HepG2 (cell line): ENCODE results near the gene RNF126. TPM values are rescaled to one million over a fixed set of nuclear protein-coding genes. Genes with fewer than 3 reads are reported as not detected.

Experiments used
- HNRNPLL ChIP-seq: fragments of 200-400 bp; formaldehyde crosslinking; IDR thresholded peaks from 2 replicates; pipeline ENCODE4 v1.6.1; 2017; ENCODE audit warnings: mild to moderate bottlenecking, low read depth, low read length; ENCODE audit not compliant: poor library complexity, severe bottlenecking
- MEIS2 ChIP-seq: sonication (generic); formaldehyde crosslinking; IDR thresholded peaks from 2 replicates; pipeline ENCODE4 v1.9.0; 2021; ENCODE audit warnings: mild to moderate bottlenecking, missing genetic modification reagents
- MTF2 ChIP-seq: sonication (generic); formaldehyde crosslinking; IDR thresholded peaks from 2 replicates; pipeline ENCODE4 v1.5.0; 2020; ENCODE audit warnings: missing genetic modification reagents, borderline replicate concordance
- NFE2L1 ChIP-seq: sonication (generic); formaldehyde crosslinking; IDR thresholded peaks from 2 replicates; pipeline ENCODE4 v1.4.0; 2020; ENCODE audit warnings: missing genetic modification reagents, mild to moderate bottlenecking, borderline replicate concordance
- NFYC ChIP-seq: IDR thresholded peaks from 2 replicates; pipeline ENCODE4 v1.6.1; 2016; ENCODE audit warnings: missing genetic modification reagents, missing compliant biosample characterization
- NR2F1 ChIP-seq, 2 experiments: fragments of 450-650 bp in 1 of 2; formaldehyde crosslinking in 1 of 2; IDR thresholded peaks; 2 replicates each; pipeline versions ENCODE4 v1.5.0 to v1.6.1; 2016 to 2020; ENCODE audit warnings: mild to moderate bottlenecking in 1 of 2, missing compliant biosample characterization in 1 of 2, missing genetic modification reagents in 1 of 2, moderate library complexity in 1 of 2
- PRPF4 ChIP-seq: fragments of 200-400 bp; formaldehyde crosslinking; IDR thresholded peaks from 2 replicates; pipeline ENCODE4 v1.6.1; 2016; ENCODE audit warnings: low read length, low read depth; ENCODE audit not compliant: poor library complexity, severe bottlenecking
- RORA ChIP-seq: sonication (generic); formaldehyde crosslinking; IDR thresholded peaks from 2 replicates; pipeline ENCODE4 v1.5.0; 2020; ENCODE audit warnings: mild to moderate bottlenecking, missing genetic modification reagents, moderate library complexity
- SALL2 ChIP-seq: sonication (generic); formaldehyde crosslinking; IDR thresholded peaks from 2 replicates; pipeline ENCODE4 v1.8.1; 2023; ENCODE audit warnings: mild to moderate bottlenecking, missing genetic modification reagents, inconsistent platforms
- SMC3 ChIP-seq: IDR thresholded peaks from 2 replicates; pipeline ENCODE4 v1.6.1; 2011; ENCODE audit warnings: low read length, improper control_type of control experiment
- SOX6 ChIP-seq, 2 experiments: fragments of 450-650 bp in 1 of 2; sonication (generic) in 1 of 2; formaldehyde crosslinking in 1 of 2; IDR thresholded peaks; 2 replicates each; pipeline versions ENCODE4 v1.4.0 to v1.6.1; 2017 to 2020; ENCODE audit warnings: antibody characterized with exemption in 1 of 2, mild to moderate bottlenecking in 1 of 2, missing genetic modification reagents in 1 of 2
- ZBTB38 ChIP-seq: sonication (generic); formaldehyde crosslinking; IDR thresholded peaks from 2 replicates; pipeline ENCODE4 v1.5.1; 2020; ENCODE audit warnings: mild to moderate bottlenecking, missing genetic modification reagents
- ZFX ChIP-seq: sonication (generic); formaldehyde crosslinking; IDR thresholded peaks from 2 replicates; pipeline ENCODE4 v1.4.0; 2020; ENCODE audit warnings: mild to moderate bottlenecking, low read depth, missing genetic modification reagents, moderate library complexity
- ZNF547 ChIP-seq: sonication (generic); formaldehyde crosslinking; IDR thresholded peaks from 2 replicates; pipeline ENCODE4 v1.5.1; 2020; ENCODE audit warnings: mild to moderate bottlenecking, missing genetic modification reagents
- ZNF749 ChIP-seq: sonication (generic); formaldehyde crosslinking; IDR thresholded peaks from 2 replicates; pipeline ENCODE4 v1.8.0; 2022; ENCODE audit warnings: mild to moderate bottlenecking, missing genetic modification reagents, moderate library complexity, borderline replicate concordance
- ZNF773 ChIP-seq: sonication (generic); formaldehyde crosslinking; IDR thresholded peaks from 2 replicates; pipeline ENCODE4 v1.4.0; 2020; ENCODE audit warnings: missing genetic modification reagents, borderline replicate concordance
- ZNF792 ChIP-seq: IDR thresholded peaks from 2 replicates; pipeline ENCODE4 v1.6.1; 2016
- polyA plus RNA-seq, 8 experiments: library from polyadenylated mRNA; depleted of rRNA in 3 of 8; stranded (reverse) in 7 of 8; unstranded in 1 of 8; fragments of >200 nt; fragmentation: Illumina TruSeq in 4 of 8; extraction: Trizol in 4 of 8; gene quantifications; 2 replicates each; pipeline versions ENCODE4 v1.2.1 to v1.2.3, GENCODE V29; 2011 to 2016; ENCODE audit warnings: low read depth in 4 of 8, missing spikeins in 1 of 8, mixed read lengths in 1 of 8; ENCODE audit not compliant: insufficient read depth in 1 of 8
- total RNA-seq, 5 experiments: library from RNA; depleted of rRNA; stranded (reverse); fragments of >200 nt; fragmentation: Illumina TruSeq; extraction: Trizol; gene quantifications; 2 replicates each; pipeline ENCODE4 v1.2.3, GENCODE V29; 2016; ENCODE audit warnings: low read depth in 1 of 5
- TF ChIP-seq, protein P1 (sequence below), 2 experiments: sonication (generic) in 1 of 2; formaldehyde crosslinking in 1 of 2; IDR thresholded peaks; 2 replicates each; pipeline versions ENCODE4 v1.5.1 to v1.6.1; 2011 to 2020; ENCODE audit warnings: borderline replicate concordance in 1 of 2, low read depth in 1 of 2, low read length in 1 of 2, mild to moderate bottlenecking in 1 of 2, missing genetic modification reagents in 1 of 2, moderate library complexity in 1 of 2
- TF ChIP-seq, protein P2 (sequence below): sonication (generic); formaldehyde crosslinking; conservative IDR thresholded peaks from 2 replicates; pipeline ENCODE4 v1.4.0; 2020; ENCODE audit warnings: missing genetic modification reagents
- TF ChIP-seq, protein P3 (sequence below): sonication (generic); formaldehyde crosslinking; IDR thresholded peaks from 2 replicates; pipeline ENCODE4 v1.4.0; 2020; ENCODE audit warnings: missing genetic modification reagents
- TF ChIP-seq, protein P4 (sequence below): sonication (generic); formaldehyde crosslinking; IDR thresholded peaks from 2 replicates; pipeline ENCODE4 v1.4.0; 2020; ENCODE audit warnings: missing genetic modification reagents

RNF126 gene
- total and polyA plus RNA-seq, 2 of the 13 experiments (the other 11 are each of a cell fraction or from before 2014, with no cell fraction given): 23.2 to 34.0 TPM

DNA sequence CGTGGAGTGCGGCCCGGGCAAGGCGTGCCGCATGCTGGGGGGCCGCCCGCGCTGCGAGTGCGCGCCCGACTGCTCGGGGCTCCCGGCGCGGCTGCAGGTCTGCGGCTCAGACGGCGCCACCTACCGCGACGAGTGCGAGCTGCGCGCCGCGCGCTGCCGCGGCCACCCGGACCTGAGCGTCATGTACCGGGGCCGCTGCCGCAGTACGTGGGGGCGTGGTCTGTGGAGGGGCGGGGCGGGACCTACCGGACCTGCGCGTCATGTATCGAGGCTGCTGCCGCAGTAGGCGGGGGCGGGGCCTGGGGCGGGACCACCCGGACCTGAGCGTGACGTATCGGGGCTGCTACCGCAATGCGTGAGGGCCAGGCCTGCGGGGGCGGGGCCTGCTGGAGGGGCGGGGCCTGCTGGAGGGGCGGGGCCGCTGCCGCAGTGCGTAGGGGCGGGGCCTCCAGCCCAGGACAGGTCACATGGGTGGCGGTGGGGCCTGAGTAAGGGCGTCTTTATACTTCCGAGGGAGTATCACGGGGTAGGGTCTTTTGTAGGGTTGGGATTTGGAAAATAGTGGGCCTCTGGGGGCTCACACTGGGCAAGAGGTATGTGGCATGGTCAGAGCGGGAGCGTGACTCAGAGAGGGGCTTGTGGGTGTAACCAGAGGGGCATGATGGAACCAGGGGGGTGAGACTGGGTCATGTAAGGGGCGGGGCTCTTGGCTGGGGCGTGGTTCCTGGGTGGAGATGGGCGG, 17.4 kb upstream of the RNF126 start (continued):
- no peak for TF ChIP-seq SOX6 (IDR thresholded peaks at IDR 0.05)
- TF ChIP-seq SOX6 (CRISPR knock-in tag; IDR thresholded peaks at IDR 0.05): peak; percentile 9; the same call in 1 of the 2 replicates
- no peak for TF ChIP-seq ZNF792 (CRISPR knock-in tag)
- TF ChIP-seq SMC3: no peak
- TF ChIP-seq HNRNPLL: no peak
- peak; percentile 30; the same call in 1 of the 2 replicates for TF ChIP-seq MEIS2 (CRISPR knock-in tag)
- no peak for TF ChIP-seq RORA (CRISPR knock-in tag)
- TF ChIP-seq ZNF749 (CRISPR knock-in tag): 0 out of 2 replicates have a peak, but pooled peaks have one; percentile 67
- no peak for TF ChIP-seq ZNF773 (CRISPR knock-in tag)
- TF ChIP-seq SALL2 (CRISPR knock-in tag): peak; percentile 68
- TF ChIP-seq PRPF4: no peak
- TF ChIP-seq MTF2 (CRISPR knock-in tag): no peak
- TF ChIP-seq, protein P1, sequence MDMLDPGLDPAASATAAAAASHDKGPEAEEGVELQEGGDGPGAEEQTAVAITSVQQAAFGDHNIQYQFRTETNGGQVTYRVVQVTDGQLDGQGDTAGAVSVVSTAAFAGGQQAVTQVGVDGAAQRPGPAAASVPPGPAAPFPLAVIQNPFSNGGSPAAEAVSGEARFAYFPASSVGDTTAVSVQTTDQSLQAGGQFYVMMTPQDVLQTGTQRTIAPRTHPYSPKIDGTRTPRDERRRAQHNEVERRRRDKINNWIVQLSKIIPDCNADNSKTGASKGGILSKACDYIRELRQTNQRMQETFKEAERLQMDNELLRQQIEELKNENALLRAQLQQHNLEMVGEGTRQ (IDR thresholded peaks at IDR 0.05; ENCODE audit: low read depth, low read length): peak; percentile 40; the same call in 1 of the 2 replicates
- TF ChIP-seq, protein P1 (CRISPR knock-in tag; IDR thresholded peaks at IDR 0.05; ENCODE audit: borderline replicate concordance): peak; percentile 80
- no peak; the same call in 1 of the 2 replicates for TF ChIP-seq ZBTB38 (CRISPR knock-in tag)
- TF ChIP-seq, protein P2, sequence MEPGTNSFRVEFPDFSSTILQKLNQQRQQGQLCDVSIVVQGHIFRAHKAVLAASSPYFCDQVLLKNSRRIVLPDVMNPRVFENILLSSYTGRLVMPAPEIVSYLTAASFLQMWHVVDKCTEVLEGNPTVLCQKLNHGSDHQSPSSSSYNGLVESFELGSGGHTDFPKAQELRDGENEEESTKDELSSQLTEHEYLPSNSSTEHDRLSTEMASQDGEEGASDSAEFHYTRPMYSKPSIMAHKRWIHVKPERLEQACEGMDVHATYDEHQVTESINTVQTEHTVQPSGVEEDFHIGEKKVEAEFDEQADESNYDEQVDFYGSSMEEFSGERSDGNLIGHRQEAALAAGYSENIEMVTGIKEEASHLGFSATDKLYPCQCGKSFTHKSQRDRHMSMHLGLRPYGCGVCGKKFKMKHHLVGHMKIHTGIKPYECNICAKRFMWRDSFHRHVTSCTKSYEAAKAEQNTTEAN (CRISPR knock-in tag): 0 out of 2 replicates have a peak, but pooled peaks have one; percentile 3
- TF ChIP-seq, protein P3, sequence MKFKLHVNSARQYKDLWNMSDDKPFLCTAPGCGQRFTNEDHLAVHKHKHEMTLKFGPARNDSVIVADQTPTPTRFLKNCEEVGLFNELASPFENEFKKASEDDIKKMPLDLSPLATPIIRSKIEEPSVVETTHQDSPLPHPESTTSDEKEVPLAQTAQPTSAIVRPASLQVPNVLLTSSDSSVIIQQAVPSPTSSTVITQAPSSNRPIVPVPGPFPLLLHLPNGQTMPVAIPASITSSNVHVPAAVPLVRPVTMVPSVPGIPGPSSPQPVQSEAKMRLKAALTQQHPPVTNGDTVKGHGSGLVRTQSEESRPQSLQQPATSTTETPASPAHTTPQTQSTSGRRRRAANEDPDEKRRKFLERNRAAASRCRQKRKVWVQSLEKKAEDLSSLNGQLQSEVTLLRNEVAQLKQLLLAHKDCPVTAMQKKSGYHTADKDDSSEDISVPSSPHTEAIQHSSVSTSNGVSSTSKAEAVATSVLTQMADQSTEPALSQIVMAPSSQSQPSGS (CRISPR knock-in tag): no peak
- peak; percentile 84; the same call in 1 of the 2 replicates for TF ChIP-seq ZFX (CRISPR knock-in tag)
- TF ChIP-seq NFE2L1 (CRISPR knock-in tag): no peak
- TF ChIP-seq ZNF547 (CRISPR knock-in tag): peak; percentile 78; the same call in 1 of the 2 replicates
- TF ChIP-seq, protein P4, sequence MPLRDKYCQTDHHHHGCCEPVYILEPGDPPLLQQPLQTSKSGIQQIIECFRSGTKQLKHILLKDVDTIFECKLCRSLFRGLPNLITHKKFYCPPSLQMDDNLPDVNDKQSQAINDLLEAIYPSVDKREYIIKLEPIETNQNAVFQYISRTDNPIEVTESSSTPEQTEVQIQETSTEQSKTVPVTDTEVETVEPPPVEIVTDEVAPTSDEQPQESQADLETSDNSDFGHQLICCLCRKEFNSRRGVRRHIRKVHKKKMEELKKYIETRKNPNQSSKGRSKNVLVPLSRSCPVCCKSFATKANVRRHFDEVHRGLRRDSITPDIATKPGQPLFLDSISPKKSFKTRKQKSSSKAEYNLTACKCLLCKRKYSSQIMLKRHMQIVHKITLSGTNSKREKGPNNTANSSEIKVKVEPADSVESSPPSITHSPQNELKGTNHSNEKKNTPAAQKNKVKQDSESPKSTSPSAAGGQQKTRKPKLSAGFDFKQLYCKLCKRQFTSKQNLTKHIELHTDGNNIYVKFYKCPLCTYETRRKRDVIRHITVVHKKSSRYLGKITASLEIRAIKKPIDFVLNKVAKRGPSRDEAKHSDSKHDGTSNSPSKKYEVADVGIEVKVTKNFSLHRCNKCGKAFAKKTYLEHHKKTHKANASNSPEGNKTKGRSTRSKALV (CRISPR knock-in tag): 0 out of 2 replicates have a peak, but pooled peaks have one; percentile 23
- TF ChIP-seq NFYC (CRISPR knock-in tag): peak; percentile 7; the same call in 1 of the 2 replicates
- no peak for TF ChIP-seq NR2F1 (CRISPR knock-in tag; IDR thresholded peaks at IDR 0.05)
